Measurements from ENCODE around the gene MARCHF9. TPM values are rescaled to one million over a fixed set of nuclear protein-coding genes. Genes with fewer than 3 reads are reported as not detected.

Gene MARCHF9
- total RNA-seq, 1 donor from 2014 or later, result 8.1 TPM

DNA sequence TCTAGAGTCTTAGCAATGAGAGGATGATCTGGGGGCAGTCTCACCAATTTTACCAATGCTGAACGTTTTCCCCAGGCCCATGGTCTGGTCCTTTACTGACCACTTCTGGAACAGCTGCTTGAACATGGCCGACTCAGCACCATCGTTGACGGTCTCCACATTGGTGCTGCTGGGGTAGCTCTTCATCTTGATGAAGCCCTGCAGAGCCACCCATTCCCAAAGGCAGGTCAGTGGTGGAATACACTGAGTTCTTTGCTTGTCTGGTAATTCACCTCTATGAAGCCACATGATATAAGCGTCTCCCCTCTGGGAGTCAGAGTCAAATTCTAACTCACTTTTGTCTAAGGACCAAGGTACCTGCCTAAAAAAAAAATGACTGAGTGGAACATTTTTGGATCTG, 53.4 kb downstream of the MARCHF9 start:
- Histone ChIP-seq H3K9me3 (ENCODE audit: low read depth) (no peaks in the 10 kb centered on the region), H3K9ac (no peak overlapping the region), H3K36me3 (no peaks in the 10 kb centered on the region), H3K4me3 (no peak overlapping the region), H3K27ac (no peak overlapping the region), H2AFZ (replicated peaks) (no peak overlapping the region), H3K4me2 (no peak overlapping the region), H4K20me1 (ENCODE audit: low read depth) (no peaks in the 10 kb centered on the region), H3K4me1 (no peaks in the 10 kb centered on the region), H3K27me3 (no peaks in the 10 kb centered on the region), H3K79me2 (ENCODE audit: low read depth) (no peaks in the 10 kb centered on the region), H3F3A (ENCODE audit: low read depth) (no peaks in the 10 kb centered on the region)
- Mint-ChIP-seq H3K36me3 (peaks cover 2% of the 10 kb centered on the region), H3K4me3 (no peak overlapping the region), H3K27me3 (ENCODE audit: insufficient read depth, low read depth) (peaks cover 6% of the 10 kb centered on the region), H3K4me1 (no peaks in the 10 kb centered on the region), H3K9me3 (no peaks in the 10 kb centered on the region), H3K27ac (no peak overlapping the region)
- no peak for DNase-seq (ENCODE audit: low spot score)
- no peak for TF ChIP-seq EZH2phosphoT487 (IDR thresholded peaks at IDR 0.05)
- TF ChIP-seq, protein P1, sequence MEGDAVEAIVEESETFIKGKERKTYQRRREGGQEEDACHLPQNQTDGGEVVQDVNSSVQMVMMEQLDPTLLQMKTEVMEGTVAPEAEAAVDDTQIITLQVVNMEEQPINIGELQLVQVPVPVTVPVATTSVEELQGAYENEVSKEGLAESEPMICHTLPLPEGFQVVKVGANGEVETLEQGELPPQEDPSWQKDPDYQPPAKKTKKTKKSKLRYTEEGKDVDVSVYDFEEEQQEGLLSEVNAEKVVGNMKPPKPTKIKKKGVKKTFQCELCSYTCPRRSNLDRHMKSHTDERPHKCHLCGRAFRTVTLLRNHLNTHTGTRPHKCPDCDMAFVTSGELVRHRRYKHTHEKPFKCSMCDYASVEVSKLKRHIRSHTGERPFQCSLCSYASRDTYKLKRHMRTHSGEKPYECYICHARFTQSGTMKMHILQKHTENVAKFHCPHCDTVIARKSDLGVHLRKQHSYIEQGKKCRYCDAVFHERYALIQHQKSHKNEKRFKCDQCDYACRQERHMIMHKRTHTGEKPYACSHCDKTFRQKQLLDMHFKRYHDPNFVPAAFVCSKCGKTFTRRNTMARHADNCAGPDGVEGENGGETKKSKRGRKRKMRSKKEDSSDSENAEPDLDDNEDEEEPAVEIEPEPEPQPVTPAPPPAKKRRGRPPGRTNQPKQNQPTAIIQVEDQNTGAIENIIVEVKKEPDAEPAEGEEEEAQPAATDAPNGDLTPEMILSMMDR (IDR thresholded peaks at IDR 0.05), result no peak
- no peak for TF ChIP-seq EZH2 (IDR thresholded peaks at IDR 0.05)

DNA sequence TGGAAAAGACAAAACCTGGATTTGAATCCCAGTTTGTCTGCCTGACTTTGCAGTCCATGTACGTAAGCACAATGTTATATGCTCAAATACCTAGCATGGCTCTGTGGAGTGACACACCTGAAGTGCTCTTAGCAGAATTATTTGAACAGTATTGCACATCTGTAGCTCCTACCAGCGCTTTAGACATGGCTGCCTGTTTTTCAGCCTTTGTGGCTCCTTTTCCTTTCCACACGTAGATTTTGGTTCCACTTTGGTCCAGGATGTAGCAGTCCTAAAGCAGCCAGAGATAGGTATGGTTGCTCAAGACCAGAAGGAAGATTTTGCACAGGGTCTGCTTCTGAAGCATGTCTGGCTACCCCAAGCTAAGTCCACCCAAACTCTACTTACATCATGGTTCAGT, 54.5 kb downstream of the MARCHF9 start:
- Histone ChIP-seq H3K4me3 (no peak overlapping the region), H3K36me3 (no peaks in the 10 kb centered on the region), H3K4me2 (no peak overlapping the region), H3K27ac (no peak overlapping the region), H3K4me1 (no peaks in the 10 kb centered on the region), H3K9me3 (ENCODE audit: low read depth) (no peaks in the 10 kb centered on the region), H4K20me1 (ENCODE audit: low read depth) (no peaks in the 10 kb centered on the region), H2AFZ (replicated peaks) (no peak overlapping the region), H3F3A (ENCODE audit: low read depth) (no peaks in the 10 kb centered on the region), H3K27me3 (no peaks in the 10 kb centered on the region), H3K79me2 (ENCODE audit: low read depth) (no peaks in the 10 kb centered on the region), H3K9ac (no peak overlapping the region)
- Mint-ChIP-seq H3K9me3 (no peaks in the 10 kb centered on the region), H3K27ac (no peak overlapping the region), H3K4me3 (no peak overlapping the region), H3K27me3 (ENCODE audit: insufficient read depth, low read depth) (peaks cover 6% of the 10 kb centered on the region), H3K4me1 (no peaks in the 10 kb centered on the region), H3K36me3 (no peaks in the 10 kb centered on the region)
- DNase-seq (ENCODE audit: low spot score), result no peak
- TF ChIP-seq, protein P1 (IDR thresholded peaks at IDR 0.05), result no peak
- TF ChIP-seq EZH2 (IDR thresholded peaks at IDR 0.05), result no peak
- no peak for TF ChIP-seq EZH2phosphoT487 (IDR thresholded peaks at IDR 0.05)

Small RNAs within 50 kb of the gene (microRNA-seq; reads per million reads assigned to microRNA genes)
- not detected for gene MIR6759

Small RNAs within 50 kb of the gene (small RNA-seq; reads per million reads assigned to genes)
- gene RNU6-1083P, result not detected

Other genes starting within 250 kb of the MARCHF9 start
- 2.3 and 4.3 TPM in 2 replicates for gene DDIT3, start 234.6 kb upstream of the MARCHF9 start, total RNA-seq (ENCODE audit: low replicate concordance)
- gene MBD6, start 232.3 kb upstream of the MARCHF9 start, total RNA-seq (ENCODE audit: low replicate concordance), result 3.6 and 5.4 TPM in 2 replicates
- 147 and 192 TPM in 2 replicates for gene DCTN2, start 207.9 kb upstream of the MARCHF9 start, total RNA-seq (ENCODE audit: low replicate concordance)
- 7.9 and 8.6 TPM in 2 replicates for gene KIF5A, start 205.1 kb upstream of the MARCHF9 start, total RNA-seq (ENCODE audit: low replicate concordance)
- 15.5 and 23.4 TPM in 2 replicates for gene PIP4K2C, start 163.9 kb upstream of the MARCHF9 start, total RNA-seq (ENCODE audit: low replicate concordance)
- 56.4 and 67.9 TPM in 2 replicates for gene DTX3, start 150.3 kb upstream of the MARCHF9 start, total RNA-seq (ENCODE audit: low replicate concordance)
- 17.3 and 27.3 TPM in 2 replicates for gene ARHGEF25, start 143.7 kb upstream of the MARCHF9 start, total RNA-seq (ENCODE audit: low replicate concordance)
- gene B4GALNT1, start 121.9 kb upstream of the MARCHF9 start, total RNA-seq (ENCODE audit: low replicate concordance), result 0.28 and 1.1 TPM in 2 replicates
- gene OS9, start 61.0 kb upstream of the MARCHF9 start, total RNA-seq (ENCODE audit: low replicate concordance), result 107 and 113 TPM in 2 replicates
- gene AGAP2, start 16.4 kb upstream of the MARCHF9 start, total RNA-seq (ENCODE audit: low replicate concordance), result 1.7 and 2.7 TPM in 2 replicates
- 57.6 and 61.3 TPM in 2 replicates for gene TSPAN31, start 10.1 kb upstream of the MARCHF9 start, total RNA-seq (ENCODE audit: low replicate concordance)
- 169 and 348 TPM in 2 replicates for gene CDK4, start 2.8 kb upstream of the MARCHF9 start, total RNA-seq (ENCODE audit: low replicate concordance)
- 0.17 and 0.99 TPM in 2 replicates for gene CYP27B1, start 12.0 kb downstream of the MARCHF9 start, total RNA-seq (ENCODE audit: low replicate concordance)
- 4.5 and 5.6 TPM in 2 replicates for gene METTL1, start 17.0 kb downstream of the MARCHF9 start, total RNA-seq (ENCODE audit: low replicate concordance)
- 2.1 and 4.8 TPM in 2 replicates for gene EEF1AKMT3, start 17.5 kb downstream of the MARCHF9 start, total RNA-seq (ENCODE audit: low replicate concordance)
- gene TSFM, start 27.7 kb downstream of the MARCHF9 start, total RNA-seq (ENCODE audit: low replicate concordance), result 18.1 and 19.0 TPM in 2 replicates
- gene AVIL, start 63.6 kb downstream of the MARCHF9 start, total RNA-seq (ENCODE audit: low replicate concordance), result 0.12 and 0.37 TPM in 2 replicates
- gene CTDSP2, start 91.6 kb downstream of the MARCHF9 start, total RNA-seq (ENCODE audit: low replicate concordance), result 43.6 and 73.2 TPM in 2 replicates
- 6.3 and 11.4 TPM in 2 replicates for gene ATP23, start 186.5 kb downstream of the MARCHF9 start, total RNA-seq (ENCODE audit: low replicate concordance)